ENCODE measurements around the gene KLHL26.

DNA sequence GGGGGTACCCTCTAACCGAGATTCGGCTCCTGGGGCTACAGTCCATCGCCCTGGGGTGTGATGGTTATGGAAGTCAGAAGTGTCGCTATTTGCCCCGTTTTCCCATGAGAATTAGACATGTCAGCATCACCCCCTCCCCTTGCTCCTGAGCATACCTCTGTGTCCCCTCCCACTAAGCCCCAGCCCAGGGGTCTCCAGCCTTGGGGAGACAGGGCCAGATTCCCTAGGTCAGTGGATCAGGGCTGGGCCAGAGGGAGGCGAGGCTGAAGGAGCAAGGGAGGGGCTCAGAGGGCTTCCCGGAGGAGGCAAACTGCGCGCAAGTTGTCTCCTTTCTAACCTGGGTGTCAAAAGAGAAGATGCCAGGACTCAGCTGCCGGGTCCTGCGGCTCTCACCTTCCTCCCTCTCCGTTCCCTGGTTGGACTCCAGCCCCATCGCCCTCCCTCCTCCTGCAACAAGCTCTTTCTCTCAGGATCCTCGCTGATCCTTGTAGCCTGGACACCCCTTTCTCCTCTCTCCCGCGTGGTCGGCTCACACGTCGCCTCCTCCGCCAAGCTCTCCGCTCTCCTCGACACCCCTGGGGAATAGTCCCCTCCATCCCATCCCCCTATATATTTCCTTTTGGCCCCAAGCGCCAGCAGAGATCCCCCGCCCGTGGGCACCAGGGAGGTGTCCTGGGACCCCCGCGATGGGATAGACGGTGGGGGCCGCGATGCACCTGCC is 24.6 kb upstream of the KLHL26 start:
- TF ChIP-seq, protein P1, sequence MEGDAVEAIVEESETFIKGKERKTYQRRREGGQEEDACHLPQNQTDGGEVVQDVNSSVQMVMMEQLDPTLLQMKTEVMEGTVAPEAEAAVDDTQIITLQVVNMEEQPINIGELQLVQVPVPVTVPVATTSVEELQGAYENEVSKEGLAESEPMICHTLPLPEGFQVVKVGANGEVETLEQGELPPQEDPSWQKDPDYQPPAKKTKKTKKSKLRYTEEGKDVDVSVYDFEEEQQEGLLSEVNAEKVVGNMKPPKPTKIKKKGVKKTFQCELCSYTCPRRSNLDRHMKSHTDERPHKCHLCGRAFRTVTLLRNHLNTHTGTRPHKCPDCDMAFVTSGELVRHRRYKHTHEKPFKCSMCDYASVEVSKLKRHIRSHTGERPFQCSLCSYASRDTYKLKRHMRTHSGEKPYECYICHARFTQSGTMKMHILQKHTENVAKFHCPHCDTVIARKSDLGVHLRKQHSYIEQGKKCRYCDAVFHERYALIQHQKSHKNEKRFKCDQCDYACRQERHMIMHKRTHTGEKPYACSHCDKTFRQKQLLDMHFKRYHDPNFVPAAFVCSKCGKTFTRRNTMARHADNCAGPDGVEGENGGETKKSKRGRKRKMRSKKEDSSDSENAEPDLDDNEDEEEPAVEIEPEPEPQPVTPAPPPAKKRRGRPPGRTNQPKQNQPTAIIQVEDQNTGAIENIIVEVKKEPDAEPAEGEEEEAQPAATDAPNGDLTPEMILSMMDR (IDR thresholded peaks at IDR 0.05) = no peak
- no peak for TF ChIP-seq POLR2A (IDR thresholded peaks at IDR 0.05)
